ENCODE data around the gene ADIPOR1.

- TF ChIP-seq CTCF (IDR thresholded peaks at IDR 0.05), result no peak
- no peak for TF ChIP-seq RCOR1 (IDR thresholded peaks at IDR 0.05; ENCODE audit: low read depth, low read length)
- TF ChIP-seq BHLHE40 (IDR thresholded peaks at IDR 0.05; ENCODE audit: low read depth, low read length), result no peak
- TF ChIP-seq E2F6 (IDR thresholded peaks at IDR 0.05; ENCODE audit: borderline replicate concordance, low read depth), result no peak
- TF ChIP-seq MYC (IDR thresholded peaks at IDR 0.05; ENCODE audit: borderline replicate concordance, low read length), result no peak
- no peak for TF ChIP-seq MAFK (IDR thresholded peaks at IDR 0.05; ENCODE audit: partially characterized antibody)
- TF ChIP-seq CHD4 (IDR thresholded peaks at IDR 0.05; ENCODE audit: borderline replicate concordance), result no peak
- peak; percentile 35; the same call in 1 of the 2 replicates for TF ChIP-seq KDM5A (IDR thresholded peaks at IDR 0.05)
- TF ChIP-seq TP53 (CRISPR knock-in tag; IDR thresholded peaks at IDR 0.05), result no peak
These were observed at the start of gene ADIPOR1 for GRCh38 chr1:202957733-202958543.
